Activated naive CD8-positive, alpha-beta T cell treated with anti-CD3 and anti-CD28 coated beads, Interleukin-2, amount 50 U/mL, for 16 hours (primary cell): Measurements from ENCODE around the gene DIS3L2.

Experiments used
- DNase-seq: peaks from one replicate; pipeline ENCODE4 v3.0.0-alpha.2; 2020; ENCODE audit warnings: low read depth, low spot score

DIS3L2 gene

DNA sequence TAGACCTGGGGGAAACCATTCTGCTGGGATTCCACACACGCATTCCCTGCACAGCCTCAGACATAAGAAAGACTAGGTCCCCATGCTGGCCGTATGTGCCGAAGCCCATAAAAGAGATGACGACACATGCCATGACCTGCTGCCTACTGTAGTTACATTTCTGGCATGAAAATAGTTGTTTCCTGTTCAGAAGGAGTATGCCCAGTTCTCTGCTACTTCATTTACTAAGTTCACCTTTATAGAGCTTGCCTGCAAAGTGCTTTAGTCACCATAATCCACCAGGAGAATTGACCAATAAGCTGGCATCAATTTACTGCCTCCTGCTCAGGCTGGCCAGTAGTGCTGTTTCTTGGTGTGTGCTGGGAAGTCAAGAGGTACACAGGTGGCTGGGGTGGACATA lies 266.8 kb downstream of the DIS3L2 start:
- no peak for DNase-seq

DNA sequence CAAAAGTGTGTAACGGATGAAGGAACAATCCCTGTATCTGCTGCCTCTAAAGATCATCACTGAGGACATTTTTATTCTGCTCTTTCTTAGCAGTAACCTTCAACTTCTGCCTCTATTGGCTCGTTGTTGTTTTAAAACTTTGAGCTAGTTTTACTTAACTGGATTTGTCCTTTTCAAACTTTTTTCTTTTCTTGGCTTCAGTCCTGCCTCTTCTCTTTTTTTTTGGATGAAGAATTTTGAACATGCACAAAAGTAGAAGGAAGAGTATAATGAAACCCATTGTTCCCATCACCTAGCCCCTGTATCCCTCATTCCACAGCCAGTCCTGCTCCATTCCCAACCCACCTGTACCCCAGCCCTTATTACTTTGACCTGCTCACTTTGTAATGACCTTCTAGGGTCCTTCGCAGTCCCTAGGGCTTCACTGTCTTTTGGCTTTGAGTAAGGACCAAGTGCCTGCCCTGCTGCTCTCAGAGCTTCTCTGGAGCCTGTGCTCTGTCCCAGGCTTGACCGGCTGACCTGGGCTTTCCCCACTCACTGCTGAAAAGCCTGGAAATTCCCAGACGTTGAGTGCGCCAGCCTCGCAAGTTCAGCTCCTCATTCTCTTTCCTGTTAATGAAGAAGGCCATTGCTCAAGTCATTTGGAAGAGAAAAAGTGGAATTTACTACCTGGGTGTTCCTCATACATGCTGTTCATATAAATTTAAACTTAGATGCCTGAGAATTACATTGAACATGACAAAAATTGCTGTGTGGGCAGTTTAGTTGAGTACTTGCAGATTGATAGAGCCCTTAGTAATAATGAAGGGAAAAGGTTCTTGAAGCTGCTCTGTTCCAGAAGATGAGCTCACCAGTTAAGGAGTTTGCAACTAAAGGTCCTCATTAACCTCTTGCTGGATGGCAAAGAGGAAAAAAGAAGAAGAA lies 267.7 kb downstream of the DIS3L2 start:
- no peak for DNase-seq

DNA sequence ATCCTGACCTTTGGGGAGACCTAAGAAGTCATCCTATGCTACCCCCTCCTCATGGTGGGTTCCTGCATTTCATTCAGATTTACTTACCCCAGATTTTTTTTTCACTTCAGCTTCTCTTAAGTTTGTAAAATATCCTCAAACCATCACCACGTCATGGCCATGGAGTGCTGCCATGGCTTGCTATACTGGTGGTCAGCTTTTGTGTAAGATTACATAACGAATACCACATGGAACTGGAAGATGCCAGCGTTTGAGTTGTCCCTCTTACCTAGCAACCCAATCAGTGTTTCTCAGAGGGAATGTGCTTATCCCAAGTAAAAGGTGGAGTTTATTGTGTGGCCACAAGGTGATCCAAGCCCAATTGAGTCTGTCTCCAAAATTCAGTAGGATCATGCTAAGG lies 268.4 kb downstream of the DIS3L2 start:
- DNase-seq = no peak

- DNase-seq = no peak
Measured at GRCh38 chr2:232230560-232230959, 269.0 kb downstream of the DIS3L2 start.

DNA sequence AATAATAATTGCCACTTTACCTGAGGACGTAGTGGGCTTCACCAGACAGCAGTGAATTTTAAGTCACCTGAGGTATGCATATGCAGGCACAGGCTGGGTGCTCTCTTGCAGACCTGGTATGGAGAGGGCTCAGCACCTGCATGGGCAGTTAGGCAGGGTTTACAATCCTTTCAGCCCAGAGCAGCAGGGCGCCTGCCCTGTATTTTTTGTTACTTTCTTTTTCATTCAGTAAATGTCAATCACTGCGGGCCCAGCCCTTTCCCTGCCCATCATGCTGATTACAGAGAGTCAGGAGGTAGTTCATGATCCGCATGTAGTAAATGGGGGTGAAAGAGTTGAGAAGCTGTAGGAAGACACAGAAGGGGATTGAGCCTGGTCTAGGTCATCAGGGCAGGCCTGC lies 270.0 kb downstream of the DIS3L2 start:
- no peak for DNase-seq

DNA sequence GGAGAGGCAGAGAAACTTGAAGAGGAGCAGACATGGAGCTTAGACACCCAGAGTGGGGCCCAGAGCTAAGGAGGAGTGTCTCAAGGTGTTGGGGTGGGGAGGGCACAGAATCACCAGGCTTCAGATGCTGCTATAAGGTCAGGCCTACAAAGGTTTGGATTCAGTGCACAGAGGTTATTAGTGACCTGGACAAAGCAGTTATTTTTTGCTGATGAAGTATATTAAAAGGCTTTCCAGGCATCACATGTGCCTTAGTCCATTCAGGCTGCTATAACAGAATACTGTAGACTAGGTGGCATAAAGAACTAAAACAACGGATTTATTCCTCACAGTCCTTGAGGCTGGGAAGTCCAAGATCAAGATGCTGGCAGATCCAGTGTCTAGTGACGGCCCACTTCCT lies 271.4 kb downstream of the DIS3L2 start:
- no peak for DNase-seq

GRCh38 chr2:232234922-232235615 lies 273.6 kb downstream of the DIS3L2 start:
- DNase-seq = no peak

- no peak for DNase-seq
Measured at GRCh38 chr2:232235716-232236115, 274.2 kb downstream of the DIS3L2 start.

- no peak for DNase-seq
Measured at GRCh38 chr2:232236200-232236599, 274.7 kb downstream of the DIS3L2 start.

DNA sequence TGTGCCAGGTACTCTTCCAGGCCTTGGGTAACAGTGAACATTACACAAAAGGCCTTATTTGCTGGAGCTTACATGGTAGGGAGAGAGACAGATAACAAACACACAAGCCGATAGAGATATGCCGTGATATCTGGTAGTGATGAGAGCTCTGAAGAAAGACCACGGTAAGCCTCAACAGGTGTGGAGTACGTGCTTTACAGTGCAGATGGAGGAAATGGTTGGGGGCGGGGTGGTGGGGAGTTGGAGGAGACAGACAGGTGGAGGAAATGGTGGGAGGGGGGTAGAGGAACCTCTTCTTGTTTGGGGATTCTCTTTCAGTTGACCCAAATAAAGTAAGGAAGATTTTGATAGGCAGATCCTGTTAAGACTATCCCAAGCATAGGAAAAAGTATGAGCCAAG lies 276.0 kb downstream of the DIS3L2 start:
- DNase-seq = no peak

- no peak for DNase-seq
Measured at GRCh38 chr2:232238108-232238507, 276.6 kb downstream of the DIS3L2 start.

GRCh38 chr2:232238596-232238995 lies 277.1 kb downstream of the DIS3L2 start:
- no peak for DNase-seq

GRCh38 chr2:232239951-232240681 lies 278.6 kb downstream of the DIS3L2 start:
- no peak for DNase-seq

DNA sequence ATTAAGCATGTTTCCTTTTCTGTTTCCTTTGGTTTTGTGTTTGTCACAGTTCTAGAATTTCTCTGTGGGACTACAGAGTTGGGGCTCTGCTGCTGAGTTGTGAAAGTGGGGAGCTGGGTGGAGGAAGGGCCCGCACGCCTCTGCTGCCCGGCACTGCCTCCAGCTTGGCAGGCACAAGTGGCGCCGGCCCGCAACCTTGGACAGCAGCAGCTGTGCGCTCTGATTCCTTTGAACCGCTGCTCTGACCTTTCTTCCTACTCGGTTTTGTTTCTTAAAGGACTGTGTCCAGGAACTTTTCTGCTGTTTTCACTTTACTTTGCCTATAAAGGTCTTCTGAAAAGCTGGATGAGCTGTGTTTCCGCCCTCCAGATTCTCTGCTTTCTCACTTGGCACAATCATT lies 279.4 kb downstream of the DIS3L2 start:
- no peak for DNase-seq

GRCh38 chr2:232242316-232242715 lies 280.8 kb downstream of the DIS3L2 start:
- DNase-seq = no peak

DNA sequence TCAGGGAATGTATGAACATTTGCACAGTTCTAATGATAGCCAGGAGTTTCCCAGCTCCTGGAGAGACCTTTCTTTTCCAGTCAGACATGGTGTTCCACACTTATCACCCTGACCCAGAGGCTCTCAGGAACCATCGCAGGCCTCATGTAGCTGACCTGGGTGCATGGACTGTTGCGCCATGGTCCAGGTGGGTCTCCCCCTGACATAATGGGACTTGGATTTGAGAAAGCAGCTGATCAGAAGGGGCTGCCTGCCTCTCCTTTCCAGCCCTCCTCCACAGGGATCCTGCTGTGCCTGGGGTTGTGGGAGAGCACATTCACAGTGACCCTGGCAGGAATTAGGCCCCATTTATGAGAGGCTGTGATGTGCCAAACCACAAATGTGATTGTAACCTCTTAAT lies 283.6 kb downstream of the DIS3L2 start:
- no peak for DNase-seq

DNA sequence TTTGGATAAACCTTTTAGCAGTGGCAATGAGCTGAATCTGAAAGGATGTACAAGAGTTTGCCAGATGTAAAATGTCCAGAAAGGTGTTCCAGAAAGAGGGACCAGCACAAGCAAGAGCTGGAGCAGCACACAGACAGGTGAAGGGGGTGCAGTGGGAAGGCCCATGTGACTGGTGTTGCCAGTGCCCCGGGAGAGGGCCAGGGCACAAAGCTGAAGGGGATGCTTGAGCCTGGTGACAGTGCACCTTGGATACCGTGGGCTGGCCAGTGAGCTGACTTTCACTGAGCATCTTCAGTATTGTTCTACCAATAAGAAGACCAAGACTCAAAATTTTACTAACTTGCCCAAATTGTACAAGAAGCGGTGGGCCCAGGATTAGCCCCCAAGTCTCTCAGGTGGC lies 284.7 kb downstream of the DIS3L2 start:
- no peak for DNase-seq

GRCh38 chr2:232249096-232249495 lies 287.6 kb downstream of the DIS3L2 start:
- no peak for DNase-seq

DNA sequence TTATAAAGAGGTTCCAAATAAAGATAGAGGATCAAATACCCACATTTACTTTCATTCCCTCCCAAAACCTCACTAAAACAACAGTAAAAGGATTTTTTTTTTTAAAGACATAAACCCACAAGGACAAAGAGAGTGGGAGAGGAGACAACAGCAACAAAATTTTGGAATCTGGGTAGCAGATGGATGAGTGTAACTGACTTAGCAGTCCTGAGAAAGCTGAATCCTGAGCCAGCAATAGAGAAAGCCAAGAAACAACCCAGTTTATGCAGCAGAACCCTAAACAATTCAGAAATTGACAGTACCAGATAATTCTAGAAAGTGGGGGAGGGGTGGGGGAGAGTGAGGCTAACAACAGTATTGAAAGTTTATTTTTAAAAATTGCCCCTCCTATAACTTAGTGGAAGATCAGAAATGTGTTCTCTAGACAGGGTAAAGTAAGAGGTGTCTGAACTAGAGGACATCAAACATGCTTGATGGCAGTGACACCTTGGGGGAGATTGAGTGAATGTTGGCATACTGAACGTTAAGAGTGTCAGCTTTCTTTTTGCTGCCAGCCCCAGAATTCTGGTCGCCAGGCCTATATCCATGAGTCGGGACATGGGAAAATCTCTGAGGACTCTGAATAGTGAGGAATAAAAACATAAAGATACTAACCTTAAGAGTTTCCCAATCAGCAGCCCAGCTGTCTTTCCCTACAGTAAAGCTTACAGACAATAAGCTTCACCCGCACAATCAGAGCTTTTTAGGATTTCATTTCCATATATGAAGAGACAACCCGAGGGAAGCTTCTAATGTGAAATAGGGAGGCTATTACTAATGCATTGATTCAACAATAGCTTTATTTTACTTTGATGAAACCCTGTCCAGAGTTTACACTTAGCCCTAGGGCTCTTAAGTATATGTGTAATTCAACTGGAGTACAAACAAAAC lies 289.0 kb downstream of the DIS3L2 start:
- DNase-seq = no peak

- no peak for DNase-seq
Measured at GRCh38 chr2:232255033-232255432, 293.5 kb downstream of the DIS3L2 start.

- no peak for DNase-seq
Measured at GRCh38 chr2:232260075-232260474, 298.6 kb downstream of the DIS3L2 start.
